ENCODE measurements around the gene GLIPR1L1.
"Not testable (repeated sequence)": the region's sequence is repeated elsewhere in the genome, so short reads cannot be mapped to it uniquely, and the experiment has no call there.

GLIPR1L1 gene

GRCh38 chr12:75334384-75335030, at the start of gene GLIPR1L1:
Gene GLIPR1L1 (plus strand): TSS chr12:75334670. CDS start chr12:75334729, 59 bp downstream.
- peak; percentile 37 for DNase-seq (ENCODE audit: low spot score)

GRCh38 chr12:75288860-75289259, 45.6 kb upstream of the GLIPR1L1 start:
- DNase-seq (ENCODE audit: low spot score), result no peak

GRCh38 chr12:75289753-75290152, 44.7 kb upstream of the GLIPR1L1 start:
- DNase-seq (ENCODE audit: low spot score), result peak; percentile 34

GRCh38 chr12:75291014-75291413, 43.5 kb upstream of the GLIPR1L1 start:
- DNase-seq (ENCODE audit: low spot score), result no peak

GRCh38 chr12:75294336-75294735, 40.1 kb upstream of the GLIPR1L1 start:
- DNase-seq (ENCODE audit: low spot score), result no peak

GRCh38 chr12:75294797-75295196, 39.7 kb upstream of the GLIPR1L1 start:
- DNase-seq (ENCODE audit: low spot score), result no peak

GRCh38 chr12:75302225-75302624, 32.2 kb upstream of the GLIPR1L1 start:
- DNase-seq (ENCODE audit: low spot score), result no peak

- DNase-seq (ENCODE audit: low spot score), result no peak
Measured at GRCh38 chr12:75302781-75303180, 31.7 kb upstream of the GLIPR1L1 start.

GRCh38 chr12:75305412-75306332, 28.8 kb upstream of the GLIPR1L1 start:
- no peak for DNase-seq (ENCODE audit: low spot score)

- DNase-seq (ENCODE audit: low spot score), result no peak
Measured at GRCh38 chr12:75308279-75308678, 26.2 kb upstream of the GLIPR1L1 start.

- no peak for DNase-seq (ENCODE audit: low spot score)
Measured at GRCh38 chr12:75311369-75311768, 23.1 kb upstream of the GLIPR1L1 start.

GRCh38 chr12:75315518-75315917, 19.0 kb upstream of the GLIPR1L1 start:
- DNase-seq (ENCODE audit: low spot score), result no peak

GRCh38 chr12:75317784-75318183, 16.7 kb upstream of the GLIPR1L1 start:
- no peak for DNase-seq (ENCODE audit: low spot score)

- DNase-seq (ENCODE audit: low spot score), result no peak
Measured at GRCh38 chr12:75322464-75322863, 12.0 kb upstream of the GLIPR1L1 start.

- DNase-seq (ENCODE audit: low spot score), result no peak
Measured at GRCh38 chr12:75323663-75324062, 10.8 kb upstream of the GLIPR1L1 start.

- no peak for DNase-seq (ENCODE audit: low spot score)
Measured at GRCh38 chr12:75327642-75328041, 6.8 kb upstream of the GLIPR1L1 start.

- peak; percentile 89 for DNase-seq (ENCODE audit: low spot score)
Measured at GRCh38 chr12:75329918-75330826, 4.3 kb upstream of the GLIPR1L1 start, which contains the start of gene CAPS2. Gene CAPS2 (minus strand): TSS chr12:75330324. CDS start chr12:75326498, 3,826 bp downstream.

GRCh38 chr12:75337905-75338304, 3.4 kb downstream of the GLIPR1L1 start:
- no peak for DNase-seq (ENCODE audit: low spot score)

GRCh38 chr12:75341873-75342272, 7.4 kb downstream of the GLIPR1L1 start:
- DNase-seq (ENCODE audit: low spot score), result no peak

- no peak for DNase-seq (ENCODE audit: low spot score)
Measured at GRCh38 chr12:75345531-75345930, 11.1 kb downstream of the GLIPR1L1 start.

GRCh38 chr12:75346215-75346614, 11.7 kb downstream of the GLIPR1L1 start:
- not testable (repeated sequence) for DNase-seq (ENCODE audit: low spot score)

- DNase-seq (ENCODE audit: low spot score), result no peak
Measured at GRCh38 chr12:75349946-75350345, 15.5 kb downstream of the GLIPR1L1 start.

Data from LoVo (cell line).